HG02943 (cell line): Measurements from ENCODE around the gene B4GAT1.

Experiments
- ATAC-seq: cut with Tn5 transposase; IDR thresholded peaks from one replicate; pipeline ENCODE4 v1.9.1; 2021; ENCODE audit warnings: mild to moderate bottlenecking, low read depth, moderate library complexity; ENCODE audit not compliant: unreplicated experiment

The B4GAT1 gene

GRCh38 chr11:66338276-66339161, 8.9 kb downstream of the B4GAT1 start:
- ATAC-seq = no peak

- ATAC-seq = no peak
Measured at GRCh38 chr11:66337103-66337899, 10.1 kb downstream of the B4GAT1 start.

DNA sequence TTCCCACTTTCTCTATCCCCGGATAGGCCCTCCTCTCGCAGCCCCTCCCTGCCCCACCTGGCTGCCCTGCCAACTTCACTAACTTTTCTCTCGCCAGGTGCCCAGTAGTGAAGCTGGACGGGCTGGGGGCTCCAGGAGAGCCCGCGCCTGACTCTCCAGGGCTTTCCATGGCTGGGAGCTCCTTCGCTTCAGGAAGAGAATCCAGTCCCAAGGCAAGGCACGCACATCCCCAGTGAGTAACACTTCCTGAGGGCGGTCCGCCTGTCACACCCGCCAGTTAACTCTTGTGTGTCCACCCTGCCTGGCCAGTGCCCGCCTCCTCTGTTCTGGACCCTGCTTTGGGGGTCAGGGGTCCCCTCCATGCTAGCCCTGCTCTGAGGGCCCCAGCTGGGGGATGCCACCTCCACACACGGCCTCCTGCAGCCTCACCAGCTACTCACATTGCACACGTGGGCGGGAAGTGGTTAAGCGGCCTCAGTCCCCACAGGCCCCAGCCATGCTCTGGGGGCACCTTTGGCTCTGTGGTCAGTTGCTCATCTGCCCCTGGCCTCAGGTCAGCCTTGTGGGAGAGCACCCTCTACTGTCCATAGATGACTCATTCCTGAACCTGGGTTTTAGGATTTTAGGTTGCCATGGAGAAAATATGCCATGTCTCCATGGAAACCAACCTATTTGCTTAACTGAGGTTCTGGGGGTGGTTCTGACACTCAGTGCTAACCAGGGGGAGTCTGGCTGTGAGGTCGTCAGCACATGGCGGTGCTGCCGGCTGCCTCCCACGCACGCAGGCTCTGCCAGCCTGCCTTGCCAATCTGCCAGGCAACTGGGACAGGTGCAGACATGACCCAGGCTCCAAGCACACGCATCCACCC, 11.0 kb downstream of the B4GAT1 start, which contains the start of gene RIN1:
Gene RIN1 (minus strand): TSS at position 201 of the 869 bp plus-strand sequence. CDS start 32 bp downstream, at position 169.
- no peak for ATAC-seq

DNA sequence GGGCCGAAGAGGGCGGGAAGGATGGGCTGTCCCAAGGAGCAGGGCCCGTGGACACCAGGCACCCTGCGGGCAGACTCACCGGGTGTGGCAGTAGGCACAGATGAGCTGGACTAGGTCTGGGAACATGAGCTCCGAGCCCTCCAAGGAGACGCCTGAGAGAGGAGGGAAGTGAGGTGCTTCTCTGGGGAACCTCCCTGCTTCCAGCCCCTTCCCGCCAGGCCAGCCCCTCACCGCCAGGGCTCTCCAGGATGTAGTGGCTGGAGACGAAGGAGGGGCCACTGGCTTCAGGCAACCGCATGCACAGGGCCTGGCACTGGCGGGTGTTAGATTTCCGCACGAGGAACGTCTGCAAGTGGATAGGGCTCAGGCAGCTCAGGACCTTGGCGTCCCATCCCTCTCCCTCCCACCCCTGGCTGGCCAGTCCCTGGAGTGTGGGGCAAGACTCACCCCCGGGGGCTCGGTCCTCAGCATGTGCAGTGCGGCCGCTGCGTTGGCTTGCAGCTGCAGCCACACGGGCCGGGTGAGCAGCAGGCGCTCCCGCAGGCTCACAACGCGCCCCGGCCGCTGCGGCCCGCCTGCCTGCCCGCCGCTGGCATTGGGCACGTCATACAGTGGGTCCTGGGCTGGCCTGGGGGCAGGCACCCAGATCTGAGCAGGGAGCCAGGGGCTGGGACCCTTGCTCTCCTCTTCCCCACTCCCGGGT, 11.7 kb downstream of the B4GAT1 start:
- no peak for ATAC-seq

GRCh38 chr11:66334605-66335442, 12.6 kb downstream of the B4GAT1 start:
- no peak for ATAC-seq

DNA sequence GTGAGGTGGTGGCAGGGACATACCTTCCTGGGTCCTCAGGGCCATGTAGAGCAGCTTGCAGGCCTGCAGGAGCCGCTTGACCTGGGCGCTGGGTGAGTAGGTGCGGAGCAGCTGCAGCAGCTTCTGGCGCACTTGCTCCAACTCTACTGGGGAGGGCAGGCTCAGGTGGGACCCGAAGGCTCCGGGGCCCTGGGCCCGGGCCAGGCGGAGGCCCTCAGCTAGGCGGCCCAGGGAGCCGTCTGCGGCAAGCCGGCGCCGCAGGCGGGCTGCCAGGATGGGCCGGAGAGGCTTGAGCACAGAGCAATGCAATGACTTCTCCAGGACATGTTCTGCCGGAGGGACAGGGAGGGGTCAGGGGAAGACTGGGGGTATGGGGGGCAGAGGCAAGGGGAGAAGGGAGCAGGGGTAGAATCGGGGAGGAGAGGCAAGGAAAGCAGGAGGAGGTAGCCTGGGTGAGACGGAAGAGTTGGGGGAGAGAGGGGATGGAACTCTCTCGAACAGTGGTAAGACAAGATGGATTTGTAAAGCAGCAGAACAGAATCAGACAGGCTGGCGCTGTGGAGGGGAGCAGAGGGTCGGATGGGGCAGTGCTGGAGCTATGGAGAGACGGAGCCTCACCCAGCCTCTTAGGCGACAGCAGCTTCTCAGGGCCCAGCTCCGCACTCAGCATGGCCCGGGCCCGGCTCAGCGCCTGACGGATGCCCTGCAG, 13.4 kb downstream of the B4GAT1 start:
- no peak for ATAC-seq

DNA sequence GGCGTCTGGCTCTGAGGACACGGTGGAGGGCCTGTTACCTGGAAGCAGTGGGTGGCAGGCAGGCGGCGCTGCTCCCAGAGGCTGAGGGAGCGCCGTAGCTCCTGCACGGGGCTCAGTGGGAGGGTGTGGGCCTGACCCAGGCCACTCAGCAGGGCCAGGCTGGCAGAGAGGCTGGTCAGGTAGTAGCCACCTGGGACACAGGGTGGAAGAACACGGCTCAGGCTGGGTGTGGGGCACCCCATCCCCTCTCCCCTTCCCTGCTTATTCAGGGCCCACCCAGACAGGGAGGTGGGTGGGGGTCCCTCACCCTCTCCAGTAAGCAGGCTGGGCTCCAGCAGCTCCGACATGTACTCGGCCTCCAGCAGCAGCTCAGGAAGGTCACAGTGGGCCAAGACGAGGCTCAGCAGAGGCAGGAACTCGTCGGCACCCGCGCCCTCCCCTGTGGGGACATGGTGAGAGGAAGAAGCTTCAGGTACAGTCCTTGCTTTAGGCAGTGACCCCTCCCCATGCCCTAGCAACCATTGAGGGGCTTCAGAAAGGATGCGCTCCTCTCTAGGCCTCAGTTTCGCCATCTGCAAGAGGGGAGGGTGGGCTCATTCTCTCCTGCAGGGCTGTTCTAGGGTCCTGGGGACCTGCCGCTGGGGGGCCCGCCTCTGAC, 14.1 kb downstream of the B4GAT1 start:
- no peak for ATAC-seq

- ATAC-seq = no peak
Measured at GRCh38 chr11:66332371-66333219, 14.8 kb downstream of the B4GAT1 start.

- ATAC-seq = no peak
Measured at GRCh38 chr11:66331542-66332370, 15.7 kb downstream of the B4GAT1 start.

DNA sequence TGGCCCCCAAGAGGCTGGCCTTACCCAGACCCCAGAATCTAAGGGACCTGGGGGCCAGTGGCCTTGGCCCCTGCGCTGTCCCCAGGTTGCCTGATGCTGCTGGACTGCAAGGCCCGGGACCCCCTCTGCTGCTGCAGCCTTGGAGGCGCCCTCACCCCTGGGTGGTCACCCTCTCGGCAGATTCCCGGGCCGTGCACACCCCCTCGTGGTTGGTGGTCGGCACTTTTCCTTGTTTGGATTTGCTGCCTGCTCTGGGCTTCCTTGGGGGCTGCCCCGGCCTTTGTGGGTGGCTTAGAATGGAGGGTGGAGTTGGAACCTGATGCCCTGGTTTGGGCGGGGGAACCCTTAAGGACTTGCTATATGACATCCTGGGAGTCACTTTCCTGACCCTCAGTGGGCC, 16.5 kb downstream of the B4GAT1 start:
- no peak for ATAC-seq

- ATAC-seq = no peak
Measured at GRCh38 chr11:66329165-66329673, 18.2 kb downstream of the B4GAT1 start.

DNA sequence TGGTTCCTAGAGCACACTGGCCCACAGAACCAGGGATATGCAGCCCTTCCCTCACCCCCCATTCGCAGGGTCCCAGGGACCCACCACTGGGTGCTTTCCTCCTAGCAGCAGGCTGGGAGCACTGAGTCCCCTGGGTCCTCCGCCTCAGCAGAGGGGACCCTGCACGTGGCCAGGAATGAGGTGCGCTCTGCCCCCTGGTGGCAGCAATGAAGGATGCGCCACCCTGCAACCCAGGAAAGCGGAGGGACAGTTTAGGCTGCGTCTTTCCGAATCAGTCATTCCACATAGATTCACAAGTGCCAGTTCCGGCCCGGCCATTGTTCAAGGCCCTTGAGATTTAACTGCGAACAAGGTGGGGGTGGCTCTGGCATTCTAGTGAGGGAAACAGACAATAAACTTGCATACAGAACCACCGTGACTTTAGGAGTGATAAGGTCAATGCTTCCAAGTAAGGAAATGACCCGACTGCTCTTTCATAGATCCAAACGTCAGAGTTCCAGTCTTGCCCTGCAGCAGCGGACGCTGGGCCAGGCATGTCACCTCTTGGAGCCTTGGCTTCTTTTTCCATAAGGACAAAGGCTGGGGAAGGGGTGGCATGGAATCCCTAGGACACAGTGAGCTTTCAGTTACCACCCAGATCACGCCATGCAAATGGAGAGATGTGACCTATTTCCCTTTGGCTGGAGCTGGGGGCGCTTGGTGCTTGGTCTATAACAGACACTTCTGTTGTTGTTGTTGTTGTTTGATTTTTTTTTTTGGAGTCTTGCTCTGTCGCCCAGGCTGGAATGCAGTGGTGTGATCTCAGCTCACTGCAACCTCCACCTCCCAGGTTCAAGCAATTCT, 18.9 kb downstream of the B4GAT1 start:
- no peak for ATAC-seq

DNA sequence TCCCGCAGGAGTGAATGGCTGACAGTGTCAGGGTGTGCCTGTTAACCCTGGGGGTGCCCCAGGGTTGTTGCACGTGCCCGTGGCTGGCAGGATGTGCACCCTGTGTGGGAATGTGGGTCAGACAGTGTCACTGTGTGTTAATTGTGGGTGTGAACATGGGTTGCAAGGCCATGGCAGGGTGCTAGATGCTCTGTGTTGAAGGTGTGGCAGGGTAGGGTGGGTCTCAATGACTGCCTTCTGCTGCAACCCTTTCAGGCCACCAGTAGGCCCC, 19.5 kb downstream of the B4GAT1 start:
- no peak for ATAC-seq

GRCh38 chr11:66327171-66328030, 20.0 kb downstream of the B4GAT1 start:
- ATAC-seq = no peak
